HG03097 (cell line): ENCODE results near the gene MYO10.

Experiments used
- ATAC-seq: cut with Tn5 transposase; IDR thresholded peaks from one replicate; pipeline ENCODE4 v1.9.1; 2021; ENCODE audit not compliant: unreplicated experiment, low FRiP score

Gene MYO10

DNA sequence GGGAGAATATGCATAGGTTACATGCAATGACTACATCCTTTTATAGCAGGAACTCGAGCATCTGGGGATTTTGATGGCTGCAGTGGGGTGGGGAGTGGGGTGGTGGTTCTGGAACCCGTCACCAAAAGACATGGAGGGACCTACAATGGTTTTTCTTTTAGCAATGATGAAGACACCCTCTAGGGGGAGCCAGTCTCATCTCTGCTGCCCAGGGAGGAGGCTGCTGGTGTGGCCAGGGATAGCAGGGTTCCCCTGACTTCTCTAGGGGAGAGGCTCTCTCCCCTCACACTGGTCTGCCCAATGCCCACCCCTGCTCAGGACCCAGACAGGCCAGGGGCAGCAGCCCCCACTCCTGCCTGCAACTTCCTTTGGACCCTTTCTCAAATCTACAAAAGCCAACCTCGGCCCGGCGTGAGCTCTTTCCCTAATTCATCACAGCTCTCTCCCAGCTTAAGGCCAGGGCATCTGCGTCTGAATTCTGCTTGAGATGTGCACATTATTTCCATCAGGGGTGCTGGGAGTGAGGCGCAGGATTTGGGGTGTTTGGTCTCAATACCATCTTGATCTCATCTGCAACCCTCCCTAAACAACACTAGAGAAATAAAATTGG is 245.7 kb downstream of the MYO10 start:
- peak; percentile 70 for ATAC-seq

DNA sequence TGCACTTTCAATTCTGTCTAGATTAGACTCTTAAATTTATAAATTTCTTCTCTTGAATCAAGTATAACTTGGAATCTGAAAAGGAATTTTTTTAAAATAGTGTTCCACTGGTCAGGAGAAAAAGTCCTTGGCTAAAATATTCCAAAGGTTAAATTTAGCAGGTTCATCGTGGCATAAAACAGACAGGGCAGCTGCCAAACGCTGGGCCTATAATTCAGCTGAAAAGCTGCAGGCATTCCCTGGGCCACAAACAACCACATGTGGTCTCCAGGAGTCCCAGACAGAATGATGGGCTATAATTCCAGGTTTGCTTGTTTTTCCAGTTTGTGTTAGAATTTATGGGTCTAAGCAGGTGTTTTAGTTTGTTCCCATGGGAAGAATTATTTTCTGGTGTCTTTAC is 248.2 kb downstream of the MYO10 start:
- ATAC-seq = no peak

DNA sequence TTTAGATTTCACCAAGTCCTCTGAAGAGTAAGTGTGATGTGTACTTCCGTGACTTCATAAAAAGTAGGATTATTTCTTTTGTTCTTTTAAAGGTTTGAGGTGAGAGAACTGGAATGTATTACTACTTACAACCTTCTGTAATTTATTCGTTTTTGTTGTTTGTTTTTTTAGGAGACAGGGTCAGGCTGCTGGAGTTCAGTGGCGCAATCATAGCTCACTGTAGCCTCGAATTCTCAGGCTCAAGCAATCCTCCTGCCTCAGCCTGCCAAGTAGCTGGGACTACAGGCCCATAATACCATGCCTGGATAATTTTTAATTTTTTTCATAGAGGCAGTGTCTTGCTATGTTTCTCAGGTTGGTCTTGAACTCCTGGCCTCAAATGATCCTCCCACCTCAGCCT is 251.0 kb downstream of the MYO10 start:
- ATAC-seq = no peak

DNA sequence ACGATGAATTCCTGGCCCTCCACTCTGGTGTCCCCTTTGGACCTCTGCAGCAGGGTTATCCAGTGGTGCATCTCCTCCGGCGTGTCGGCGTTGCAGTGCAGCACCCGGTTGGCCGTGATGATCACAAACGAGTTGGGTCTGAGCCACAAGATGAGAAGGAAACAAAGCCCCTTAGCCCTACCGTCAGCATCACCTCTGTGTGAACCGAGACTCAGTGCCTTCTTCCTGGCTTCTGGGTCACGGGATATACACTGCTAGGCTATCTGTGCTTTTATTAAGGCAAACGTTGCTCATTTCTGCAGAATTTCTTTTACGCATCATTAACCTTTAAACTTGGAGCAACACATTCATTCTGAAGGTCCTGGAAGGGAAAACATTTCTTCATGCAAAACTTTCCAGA is 254.2 kb downstream of the MYO10 start:
- ATAC-seq = no peak

DNA sequence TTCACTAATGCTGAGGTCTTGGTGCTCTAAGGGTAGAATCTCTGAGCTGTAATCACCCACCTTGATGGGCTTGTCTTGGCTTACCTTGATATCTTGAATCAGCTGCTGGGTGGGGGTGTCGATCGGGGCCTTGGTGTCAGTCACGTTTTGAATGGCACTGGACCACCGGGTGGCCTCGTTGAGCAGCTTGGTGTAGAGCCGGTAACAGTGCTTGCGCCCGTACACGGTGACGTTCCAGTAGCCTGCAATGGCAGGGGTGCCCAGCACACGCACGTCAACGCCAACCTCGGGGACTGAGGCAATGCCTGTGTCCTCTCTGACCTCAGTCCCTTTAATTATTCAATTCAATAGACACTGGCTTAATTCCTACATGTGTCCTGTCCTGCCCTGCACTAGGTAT is 256.2 kb downstream of the MYO10 start:
- no peak for ATAC-seq

DNA sequence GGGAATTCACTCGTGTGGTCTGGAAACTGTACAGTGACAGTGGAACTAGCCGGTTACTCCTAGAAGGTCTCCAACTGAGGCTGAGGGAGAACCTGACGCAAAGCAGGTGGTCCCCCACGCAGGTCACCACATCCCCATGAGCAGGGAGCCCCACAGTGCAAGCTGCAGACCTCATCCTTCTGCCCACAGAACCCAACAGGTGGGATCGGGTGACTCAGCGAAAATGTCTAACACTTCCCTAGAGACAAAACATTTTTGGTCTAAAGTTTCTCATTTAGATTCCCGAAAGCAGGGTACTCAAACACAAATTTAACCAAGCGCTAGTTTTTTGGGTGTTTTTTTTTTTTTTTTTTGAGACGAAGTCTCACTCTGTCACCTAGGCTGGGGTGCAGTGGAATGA is 256.9 kb downstream of the MYO10 start:
- ATAC-seq = no peak

DNA sequence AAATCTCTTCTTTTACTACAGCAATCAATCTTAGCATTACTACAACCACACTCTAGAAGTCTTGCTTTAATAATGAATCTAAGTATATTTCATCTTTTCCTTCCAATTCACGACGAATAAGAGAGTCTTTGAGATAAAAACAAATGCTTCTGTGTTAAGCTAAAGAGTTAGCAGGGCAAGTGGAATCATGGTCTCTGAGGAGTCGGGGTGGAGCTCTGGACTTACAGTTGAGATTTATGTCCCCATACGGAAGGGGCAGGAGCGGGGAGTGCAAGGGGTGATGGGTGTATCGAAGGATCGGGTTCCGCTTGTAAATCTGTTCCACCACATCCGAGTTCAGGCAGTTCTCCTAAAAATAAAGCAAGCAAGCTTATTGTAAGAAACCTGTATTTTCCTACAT is 260.3 kb downstream of the MYO10 start:
- no peak for ATAC-seq

DNA sequence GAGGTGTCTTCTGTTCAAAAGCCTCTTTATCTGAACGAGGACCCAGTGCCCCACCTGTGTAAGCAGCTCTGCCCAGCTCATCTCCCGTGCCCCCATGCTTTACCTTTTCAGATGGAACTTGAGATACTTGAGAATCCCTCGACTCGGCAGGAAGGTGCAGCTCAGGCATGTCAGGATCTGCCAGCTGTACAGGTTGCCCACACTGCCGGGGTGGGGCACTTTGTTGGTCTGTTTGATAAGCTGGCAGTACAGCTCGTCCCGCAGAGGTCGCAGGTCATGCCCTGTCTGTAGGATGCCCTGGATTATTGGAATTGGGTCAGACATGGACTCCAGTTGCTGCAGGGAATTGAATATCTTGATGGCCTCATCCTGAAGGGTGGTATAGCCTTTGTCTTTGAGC is 261.3 kb downstream of the MYO10 start:
- ATAC-seq = no peak

DNA sequence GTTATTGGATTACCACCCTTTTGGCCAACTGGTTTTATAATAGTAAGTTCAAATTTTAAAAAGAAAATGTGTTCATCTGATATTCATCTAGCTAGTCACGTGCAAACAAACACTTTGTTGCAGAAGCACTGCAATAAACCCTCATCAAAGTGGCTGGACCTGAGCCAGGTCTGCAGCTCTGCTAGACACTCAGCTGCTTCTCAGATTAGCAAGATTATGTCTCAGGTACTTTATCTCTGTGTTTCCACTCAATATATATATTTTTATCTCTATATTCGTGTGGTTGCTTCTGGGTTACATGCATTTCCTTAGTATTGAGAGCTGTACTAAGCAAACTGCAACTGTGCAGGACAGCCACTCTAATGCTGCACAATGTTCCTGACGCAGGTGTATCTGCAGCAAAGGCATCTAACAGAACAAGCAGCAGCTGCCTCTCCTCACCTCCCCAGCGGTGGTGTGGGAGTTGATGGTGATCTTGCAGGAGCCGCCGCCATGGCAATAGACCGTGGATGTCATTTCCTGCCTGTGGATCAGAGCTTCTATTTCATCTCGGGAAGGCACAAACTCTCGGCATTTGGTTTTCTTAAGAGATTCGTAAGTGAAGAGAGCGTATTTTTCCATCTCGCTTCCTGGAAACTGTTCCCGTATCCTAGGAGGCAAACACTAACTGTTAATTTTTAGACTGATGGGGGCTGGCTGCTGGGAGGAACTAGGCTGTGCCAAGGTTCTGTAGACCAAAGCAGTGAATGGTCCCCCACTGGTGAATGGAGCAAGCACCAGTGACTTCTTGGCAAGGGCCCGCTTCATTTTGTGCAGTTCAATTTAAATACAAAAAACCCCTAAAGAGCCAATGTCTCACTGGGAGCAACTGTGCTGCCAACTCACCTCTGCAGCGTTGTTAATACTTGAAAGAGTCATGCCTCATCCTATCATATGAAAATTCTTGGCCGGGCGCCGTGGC is 262.6 kb downstream of the MYO10 start:
- no peak for ATAC-seq

DNA sequence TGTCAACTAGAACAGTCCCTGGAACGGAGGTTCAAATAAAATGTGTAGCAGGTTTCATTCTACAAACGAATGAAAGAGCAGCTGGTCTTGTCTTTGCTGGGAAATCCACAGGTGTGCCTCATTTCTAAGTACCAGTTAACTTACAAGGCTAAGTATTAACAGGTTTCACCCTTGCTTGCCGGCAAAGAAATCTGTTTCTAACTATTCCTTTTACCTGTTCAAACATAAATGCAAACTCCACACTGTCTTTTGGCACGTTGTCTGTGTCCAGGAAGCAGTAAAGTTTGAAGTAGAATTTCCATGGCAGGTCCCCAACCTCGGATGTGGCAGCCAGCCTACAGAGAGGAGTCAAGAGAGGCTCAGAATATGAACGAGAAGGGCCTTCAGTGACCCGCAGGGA is 264.9 kb downstream of the MYO10 start:
- ATAC-seq = no peak

DNA sequence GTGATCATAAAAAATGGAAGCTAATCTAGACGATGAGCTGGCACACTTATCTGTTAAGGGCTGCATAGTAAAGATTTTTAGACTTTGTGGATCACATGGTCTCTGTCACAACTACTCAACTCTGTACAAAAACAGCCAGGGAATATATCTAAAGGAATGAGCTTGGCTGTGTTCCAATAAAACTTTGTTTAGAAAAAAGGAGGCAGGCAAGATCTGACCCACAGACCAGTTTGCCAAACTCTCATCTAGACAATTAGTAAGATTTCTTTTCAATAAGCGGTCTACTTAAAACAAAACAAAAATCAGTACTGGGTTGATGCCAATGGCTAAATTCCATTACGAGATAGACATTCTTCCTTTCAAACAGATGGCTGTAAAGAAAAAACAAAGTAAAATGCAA is 266.3 kb downstream of the MYO10 start:
- no peak for ATAC-seq

DNA sequence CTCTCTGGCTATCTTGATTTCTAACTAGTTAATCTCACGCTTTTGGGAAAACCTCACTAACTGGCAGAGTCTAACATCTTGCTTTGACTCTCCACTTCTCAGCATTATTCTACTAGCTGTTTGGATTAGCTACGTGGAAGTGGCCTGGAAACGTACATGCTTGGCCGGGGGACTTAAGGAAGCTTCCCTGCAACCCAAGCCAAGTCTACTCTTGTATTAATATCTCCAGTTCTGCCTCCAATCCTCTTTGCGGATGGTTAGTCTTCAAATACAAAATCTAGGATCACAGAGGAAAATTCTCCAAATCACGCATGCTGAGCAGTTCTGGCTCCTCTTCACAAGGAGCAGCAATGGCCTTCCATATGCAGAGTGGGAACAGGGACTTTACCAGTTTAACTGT is 267.5 kb downstream of the MYO10 start:
- ATAC-seq = no peak

DNA sequence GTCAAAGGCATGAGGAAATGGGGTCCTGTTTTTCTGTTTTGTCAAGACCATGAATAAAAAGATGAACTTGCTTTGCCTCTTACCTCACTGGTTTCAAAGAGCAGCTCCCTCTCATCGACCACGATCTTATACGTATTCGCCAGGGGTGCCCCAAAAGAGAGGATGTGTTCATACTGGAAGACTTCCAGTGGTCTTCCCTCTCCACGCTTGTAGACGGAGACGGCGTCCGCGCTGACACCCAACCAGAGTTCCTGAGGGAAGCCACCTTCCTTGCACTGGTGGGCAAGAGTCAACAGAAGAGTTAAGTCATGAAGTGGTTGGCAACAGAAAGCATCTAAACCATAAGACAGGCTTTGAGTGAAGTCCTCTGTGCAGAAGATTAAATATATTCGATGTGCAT is 267.9 kb downstream of the MYO10 start:
- no peak for ATAC-seq

DNA sequence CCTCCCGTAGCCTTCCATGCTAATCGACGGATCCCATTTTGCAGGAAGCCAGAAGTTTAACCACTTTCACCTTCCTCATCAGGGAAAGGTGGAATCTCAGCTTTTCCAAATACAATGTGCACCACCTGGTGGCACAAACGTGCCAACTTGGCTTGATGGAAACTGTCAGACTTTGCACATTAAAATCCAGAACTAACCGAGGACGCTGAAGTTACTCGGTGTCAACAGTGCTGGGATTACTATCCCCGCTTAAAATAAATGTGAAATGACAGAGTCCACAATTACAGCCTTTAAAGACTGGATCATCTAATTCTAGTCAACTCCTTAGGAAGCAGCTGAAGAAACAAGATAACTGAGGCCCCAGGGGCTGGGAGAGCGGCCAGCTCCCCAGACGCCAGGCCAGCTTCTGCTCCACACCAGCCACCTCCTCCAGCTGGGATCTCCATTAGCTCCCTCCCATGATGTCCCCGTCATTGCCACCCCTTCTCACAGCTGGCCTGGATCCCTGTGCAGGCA is 269.1 kb downstream of the MYO10 start:
- ATAC-seq = no peak

DNA sequence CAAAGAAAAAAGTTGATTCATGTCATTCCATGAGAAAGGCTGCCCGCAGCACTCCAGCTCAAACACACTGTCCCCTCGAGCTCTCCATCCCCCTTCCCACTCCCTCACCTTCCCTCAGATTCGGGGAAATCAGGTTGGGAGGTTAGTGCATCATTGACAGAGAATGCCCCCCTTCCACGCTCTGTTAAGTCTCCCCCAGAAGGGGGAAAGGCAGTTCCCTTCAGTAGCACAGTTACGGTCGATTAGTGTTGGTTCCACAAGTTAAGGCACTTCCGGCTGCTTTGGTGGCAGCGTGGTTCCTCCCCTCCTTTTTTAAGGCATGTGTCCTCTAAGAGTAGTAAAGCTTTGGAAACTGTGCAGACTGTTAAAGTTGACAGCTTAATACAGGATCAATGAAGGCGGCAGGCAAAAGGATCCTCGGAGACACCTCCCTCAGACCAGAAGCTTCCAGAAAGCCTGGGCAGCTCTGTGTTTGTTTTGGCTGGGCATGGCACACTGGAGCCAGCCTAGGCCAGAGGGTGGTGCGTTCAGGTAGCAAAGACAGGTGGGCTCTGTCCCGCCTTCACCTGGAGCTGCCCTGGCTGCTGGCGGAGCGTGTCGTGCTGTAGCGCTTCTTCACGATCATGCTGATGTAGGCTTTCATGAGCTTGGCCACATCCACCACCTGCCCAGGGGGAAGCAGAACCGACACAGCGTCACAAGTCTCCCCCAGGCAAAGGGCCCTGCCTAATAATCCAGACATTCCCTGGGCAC is 269.8 kb downstream of the MYO10 start:
- no peak for ATAC-seq

DNA sequence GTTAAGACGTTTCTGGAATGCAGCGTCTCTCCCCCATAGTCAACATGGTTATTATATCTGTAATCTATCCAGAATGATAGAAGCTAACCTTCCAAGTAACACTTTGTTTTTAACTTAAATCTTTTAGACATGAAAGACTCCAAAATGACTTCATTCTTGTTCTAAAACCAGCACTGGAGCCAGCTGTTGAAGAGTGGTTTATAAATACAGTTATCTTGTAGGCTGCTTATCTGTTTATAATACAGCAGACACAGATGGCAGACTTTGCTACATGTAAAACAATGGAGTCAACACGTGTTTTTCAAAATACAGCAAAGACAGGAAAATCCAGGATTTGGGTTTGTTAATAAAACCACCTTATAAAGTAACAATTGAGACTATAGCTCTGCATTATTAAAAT is 270.5 kb downstream of the MYO10 start:
- ATAC-seq = no peak

DNA sequence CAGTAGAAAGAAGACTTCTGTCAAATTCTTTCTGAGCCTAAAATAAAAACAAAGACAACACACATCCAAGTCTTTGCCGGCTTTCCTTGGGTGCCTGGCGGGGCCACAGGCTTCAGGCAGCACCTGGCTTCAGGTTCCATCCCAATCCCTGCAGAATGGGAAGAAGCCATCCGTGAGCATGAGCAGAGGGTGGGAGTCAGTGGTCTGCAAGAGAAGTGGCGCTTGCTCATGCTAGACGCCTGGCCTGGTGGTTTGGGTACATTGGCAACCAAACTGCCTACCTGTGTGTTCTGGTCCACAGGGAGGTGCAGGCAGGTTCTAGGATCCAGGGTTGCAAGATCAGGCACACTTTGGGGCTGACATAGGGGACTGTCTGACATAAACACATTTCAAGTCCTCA is 271.7 kb downstream of the MYO10 start:
- no peak for ATAC-seq

DNA sequence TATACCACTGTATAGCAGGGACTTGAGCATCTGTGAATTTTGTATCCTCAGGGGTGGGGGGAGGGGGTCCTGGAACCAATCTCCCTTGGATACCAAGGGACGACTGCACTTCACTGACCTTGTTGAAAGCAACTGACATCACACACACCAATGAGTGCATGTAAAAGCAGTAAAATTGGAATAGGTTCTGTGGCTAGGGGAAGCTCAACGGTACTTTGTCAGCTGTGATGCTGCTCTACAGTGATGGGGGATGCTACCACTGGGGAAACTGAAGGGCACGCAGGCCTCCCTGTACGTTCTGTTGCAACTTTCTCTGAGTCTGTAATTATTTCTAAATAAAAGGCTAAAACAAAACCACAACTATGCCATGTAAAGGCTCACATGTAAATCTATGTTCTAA is 272.2 kb downstream of the MYO10 start:
- no peak for ATAC-seq

DNA sequence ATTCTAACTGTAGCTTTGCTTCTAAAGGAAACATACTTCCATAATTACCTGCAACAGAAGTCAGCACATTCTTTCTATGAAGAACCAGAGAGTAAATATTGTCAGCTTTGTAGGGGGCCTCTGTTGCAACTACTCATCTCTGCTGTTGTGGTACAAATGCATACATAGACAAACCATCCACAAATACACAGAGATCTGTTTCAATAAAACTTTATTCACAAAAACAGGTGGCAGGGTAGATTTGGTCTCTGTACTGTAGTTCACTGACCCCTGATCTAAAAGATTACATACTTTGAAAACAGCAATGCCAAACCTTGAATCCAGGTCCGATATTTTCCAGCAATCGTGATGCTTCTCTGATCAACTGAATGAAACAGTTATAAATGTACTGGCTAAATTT is 274.4 kb downstream of the MYO10 start:
- ATAC-seq = no peak

DNA sequence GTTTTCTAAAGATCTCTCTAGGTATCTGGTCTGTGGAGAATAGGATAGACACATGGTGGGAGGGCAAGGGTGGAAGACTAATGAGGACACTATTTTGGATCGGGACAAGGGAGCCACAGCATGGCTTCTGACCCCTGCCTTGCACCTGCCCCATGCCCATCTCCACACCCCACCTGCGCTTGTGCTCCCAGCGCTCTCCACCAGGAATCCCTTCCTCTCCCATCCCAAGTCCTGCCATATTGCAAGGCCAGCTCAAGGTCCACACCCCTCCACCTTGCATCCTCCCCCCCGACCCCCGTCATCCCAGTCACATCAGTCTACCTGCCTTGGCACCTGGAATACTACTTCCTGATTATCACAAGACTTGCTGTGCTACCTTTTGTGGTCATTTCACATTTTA is 275.1 kb downstream of the MYO10 start:
- no peak for ATAC-seq

DNA sequence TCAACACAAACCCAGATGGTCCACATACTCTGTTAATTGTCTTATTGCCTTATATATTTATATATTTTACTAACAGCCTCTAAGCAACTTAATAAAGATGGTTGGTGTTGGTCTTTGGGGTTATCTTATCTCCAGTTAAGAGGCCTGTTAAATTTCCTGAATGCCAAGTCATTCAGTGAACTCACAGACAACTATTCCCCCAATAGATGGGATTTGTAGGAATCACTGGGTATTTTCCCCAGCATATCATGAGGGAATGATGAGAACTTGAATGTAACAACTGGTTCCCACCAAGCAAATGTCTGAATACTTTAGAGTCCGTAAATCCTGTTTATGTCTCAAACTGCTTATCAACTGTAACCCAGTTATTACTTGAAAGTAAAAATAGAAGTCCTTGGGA is 276.6 kb downstream of the MYO10 start:
- ATAC-seq = no peak
